GM18508 (cell line): ENCODE measurements around the gene SLC12A9.
A peak's percentile ranks its signal among the peaks of the same experiment; 100 is the strongest.

ENCODE experiments used
- ATAC-seq: cut with Tn5 transposase; IDR thresholded peaks from one replicate; pipeline ENCODE4 v1.9.1; 2021; ENCODE audit warnings: moderate number of reproducible peaks; ENCODE audit not compliant: insufficient read depth, unreplicated experiment

Gene SLC12A9

GRCh38 chr7:100860702-100861615 is 8.4 kb downstream of the SLC12A9 start:
- no peak for ATAC-seq

GRCh38 chr7:100861616-100861985 is 9.1 kb downstream of the SLC12A9 start:
- ATAC-seq, result no peak

DNA sequence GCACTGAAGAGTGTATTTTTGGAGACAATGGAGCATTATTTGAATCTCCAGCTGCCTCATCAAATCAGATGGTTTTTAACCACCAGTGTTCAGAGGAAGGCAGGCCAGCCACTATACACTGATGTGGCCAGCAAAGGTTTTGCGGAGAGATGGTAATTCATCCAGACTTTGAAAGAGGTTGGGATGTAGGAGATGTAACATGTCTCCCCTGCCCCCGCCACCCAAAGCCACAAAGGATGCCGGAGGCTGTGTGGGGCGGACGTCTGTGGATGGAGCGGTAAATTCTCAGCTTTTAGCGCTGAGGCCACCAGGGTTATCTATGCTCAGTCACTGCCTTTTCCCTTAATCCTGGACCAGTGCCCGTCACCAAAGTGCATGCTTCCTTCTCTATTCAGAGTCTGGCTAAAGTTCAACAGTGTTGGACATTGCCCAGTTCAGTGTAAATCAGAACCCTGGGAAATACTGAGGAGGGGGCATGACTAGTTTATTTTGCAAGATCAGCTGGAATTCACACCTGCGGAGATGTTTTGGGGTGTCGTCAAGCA is 11.0 kb downstream of the SLC12A9 start:
- no peak for ATAC-seq

DNA sequence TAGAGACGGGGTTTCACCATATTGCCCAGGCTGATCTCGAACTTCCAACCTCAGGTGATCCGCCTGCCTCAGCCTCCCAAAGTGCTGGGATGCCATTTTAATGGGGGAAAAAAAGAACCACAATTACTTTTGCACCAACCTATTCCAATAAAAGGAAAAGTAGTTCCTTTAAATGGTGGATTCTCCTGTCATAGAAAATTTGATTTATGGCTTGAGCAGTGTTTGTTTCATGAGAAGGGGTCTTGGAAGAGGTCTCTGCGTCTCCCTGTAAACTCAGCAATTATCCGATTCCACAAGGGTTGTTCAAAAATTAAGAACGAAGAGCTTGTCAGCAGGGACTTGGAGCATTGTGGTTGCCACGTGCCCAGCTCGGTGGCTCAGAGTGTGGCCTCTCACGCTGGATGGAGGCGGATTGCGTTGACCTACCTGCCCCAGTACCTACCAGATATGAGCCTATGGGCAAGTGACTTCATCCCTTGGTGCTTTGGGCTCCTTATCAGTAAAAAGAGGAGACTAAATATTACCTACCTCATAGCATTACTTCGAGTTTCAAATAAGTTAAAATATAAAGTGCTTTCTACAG is 11.8 kb downstream of the SLC12A9 start:
- ATAC-seq, result no peak

DNA sequence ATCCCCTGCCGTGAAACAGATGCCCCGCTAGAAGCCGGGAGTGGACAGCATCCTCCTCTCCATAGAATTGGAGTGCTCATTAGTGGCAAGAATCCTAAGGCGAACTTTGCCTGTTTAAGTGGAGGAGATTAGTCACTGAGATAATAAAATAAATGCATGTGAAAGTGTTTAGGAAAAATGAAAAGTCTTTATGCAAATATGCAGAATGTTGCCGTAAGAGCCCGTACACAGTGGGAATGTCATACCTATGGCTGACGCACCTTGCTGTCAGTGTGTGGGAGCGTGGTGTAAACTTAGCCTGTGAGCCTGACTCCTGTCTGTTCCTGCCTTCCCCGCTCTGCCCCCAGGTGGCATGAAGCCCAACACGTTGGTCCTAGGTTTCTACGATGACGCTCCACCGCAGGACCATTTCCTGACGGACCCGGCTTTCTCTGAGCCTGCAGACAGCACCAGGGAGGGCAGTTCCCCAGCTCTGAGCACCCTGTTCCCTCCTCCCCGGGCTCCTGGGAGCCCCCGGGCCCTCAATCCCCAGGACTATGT is 12.9 kb downstream of the SLC12A9 start:
- ATAC-seq, result no peak

GRCh38 chr7:100865938-100866728 is 13.6 kb downstream of the SLC12A9 start:
- ATAC-seq, result no peak

- no peak for ATAC-seq
Observed at GRCh38 chr7:100866729-100867039, 14.2 kb downstream of the SLC12A9 start.

DNA sequence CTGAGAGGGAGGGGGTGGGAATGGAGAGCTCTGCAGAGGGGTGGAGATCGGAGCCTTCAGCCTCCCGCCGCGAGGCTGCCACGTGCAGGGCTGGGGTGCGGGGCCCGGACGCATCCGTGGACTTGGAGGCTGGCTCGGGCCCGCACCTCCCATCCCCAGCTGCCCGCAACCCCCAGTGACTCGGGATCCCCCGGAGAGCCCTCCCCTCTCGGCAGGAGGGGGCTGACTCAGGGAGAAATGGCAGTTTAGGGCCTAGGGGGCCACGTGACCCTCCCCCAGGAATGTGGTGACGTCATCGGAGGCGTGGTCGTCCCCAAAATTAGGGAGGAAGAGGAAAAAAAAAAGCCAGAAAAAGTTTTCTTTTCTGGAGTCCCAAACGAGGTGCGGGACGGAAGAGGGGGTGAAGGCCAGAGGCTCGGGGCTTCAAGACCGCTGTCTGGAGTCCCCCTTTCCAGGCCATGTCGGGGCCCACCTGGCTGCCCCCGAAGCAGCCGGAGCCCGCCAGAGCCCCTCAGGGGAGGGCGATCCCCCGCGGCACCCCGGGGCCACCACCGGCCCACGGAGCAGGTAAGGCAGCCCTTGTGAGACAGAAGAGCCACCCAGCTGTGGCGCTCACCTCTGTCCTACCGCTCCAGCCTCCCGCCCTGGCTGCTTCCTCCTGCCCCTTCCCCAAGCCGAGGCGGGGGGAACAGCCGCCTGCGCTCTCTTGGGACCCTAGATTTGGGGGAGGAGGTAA is 14.7 kb downstream of the SLC12A9 start, which contains the start of gene TRIP6:
TSS of gene TRIP6 (plus strand) at position 348 of the 736 bp plus-strand sequence. CDS start at position 459, 111 bp downstream.
- ATAC-seq, result no peak

GRCh38 chr7:100867776-100868485 is 15.4 kb downstream of the SLC12A9 start:
- no peak for ATAC-seq

DNA sequence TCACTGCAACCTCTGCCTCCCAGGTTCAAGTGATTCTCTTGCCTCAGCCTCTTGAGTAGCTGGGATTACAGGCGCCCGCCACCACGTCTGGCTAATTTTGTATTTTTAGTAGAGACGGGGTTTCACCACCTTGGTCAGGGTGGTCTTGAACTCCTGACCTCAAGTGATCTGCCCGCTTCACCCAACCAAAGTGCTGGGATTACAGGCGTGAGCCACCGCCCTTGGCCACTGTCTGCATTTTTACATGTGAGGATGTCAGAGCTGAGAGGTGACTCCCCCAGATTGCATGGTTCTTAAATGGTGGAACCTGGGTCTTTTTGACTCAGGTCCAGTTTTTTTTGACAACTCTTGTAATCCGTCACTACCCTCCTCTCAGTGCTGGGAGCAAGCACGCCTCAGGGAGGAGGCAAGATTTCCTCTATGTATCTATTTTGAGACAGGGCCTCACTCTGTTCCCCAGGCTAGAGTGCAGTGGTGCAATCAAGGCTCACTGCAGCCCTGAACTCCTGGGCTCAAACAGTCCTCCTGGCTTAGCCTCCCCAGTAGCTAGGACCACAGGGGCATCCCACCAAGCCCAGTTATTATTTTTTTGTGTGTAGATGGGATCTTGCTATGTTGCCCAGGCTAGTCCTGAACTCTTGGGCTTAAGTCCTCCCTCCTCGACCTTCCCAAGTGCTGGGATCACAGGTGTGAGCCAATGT is 21.2 kb downstream of the SLC12A9 start:
- no peak for ATAC-seq

- ATAC-seq, result no peak
Observed at GRCh38 chr7:100874300-100874576, 21.7 kb downstream of the SLC12A9 start.

DNA sequence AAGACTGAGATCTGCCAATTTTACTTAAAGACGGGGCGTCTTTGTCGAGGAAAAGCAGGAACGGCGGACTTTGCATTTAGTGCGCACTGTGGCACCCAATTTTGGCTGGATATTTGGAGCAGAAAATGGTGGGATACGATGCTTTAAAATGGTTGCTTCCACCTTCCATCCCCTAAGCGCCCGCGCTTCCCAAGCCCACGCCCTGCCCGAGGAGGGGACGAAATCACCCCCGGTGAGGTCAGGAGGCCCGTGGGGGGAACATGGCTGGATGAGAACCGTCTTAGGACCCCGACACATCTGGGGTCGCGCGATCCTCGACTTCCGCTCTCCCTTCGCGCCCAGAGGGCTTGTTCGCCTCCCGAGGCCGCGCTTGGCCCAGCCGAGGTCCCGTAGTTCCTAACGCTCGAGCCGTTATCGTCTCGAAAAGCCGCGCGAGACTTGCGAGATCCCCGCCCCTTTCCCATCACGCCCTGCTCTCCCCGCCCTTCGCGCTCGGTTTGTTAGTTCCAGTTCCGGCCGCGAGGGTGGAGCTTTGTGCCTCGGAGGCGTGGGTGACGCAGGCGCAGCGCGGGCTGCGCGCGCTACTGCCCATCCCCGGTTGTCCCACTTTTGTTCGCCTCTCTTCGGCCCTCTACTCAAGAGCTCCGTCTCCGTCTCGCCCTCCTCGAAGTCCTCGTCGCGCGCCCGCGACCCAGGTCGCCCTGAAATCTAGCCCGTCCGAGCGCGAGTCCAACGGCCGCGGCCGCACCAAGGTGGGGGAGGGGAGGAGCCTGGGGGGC is 22.3 kb downstream of the SLC12A9 start, which contains the start of gene SRRT:
TSS of gene SRRT (plus strand) at position 527 of the 779 bp plus-strand sequence. CDS start 488 bp downstream, outside the sequence.
- peak; percentile 54 for ATAC-seq

DNA sequence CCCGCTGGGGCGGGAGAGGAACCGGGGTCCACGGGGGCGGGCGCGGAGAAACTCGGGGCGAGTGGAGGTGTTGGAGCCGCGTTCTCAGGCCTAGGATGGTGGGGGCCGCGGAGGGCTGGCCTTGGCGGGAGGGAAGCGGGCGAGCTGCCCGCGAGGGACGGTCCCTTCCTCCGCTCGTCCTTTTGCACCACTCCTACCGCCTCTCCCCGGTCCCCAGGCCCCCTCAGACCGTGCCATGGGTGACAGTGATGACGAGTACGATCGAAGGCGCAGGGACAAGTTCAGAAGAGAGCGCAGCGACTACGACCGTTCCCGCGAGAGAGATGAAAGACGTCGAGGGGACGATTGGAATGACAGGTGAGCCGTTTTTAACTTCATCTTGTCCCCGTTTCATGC is 22.8 kb downstream of the SLC12A9 start:
- no peak for ATAC-seq

DNA sequence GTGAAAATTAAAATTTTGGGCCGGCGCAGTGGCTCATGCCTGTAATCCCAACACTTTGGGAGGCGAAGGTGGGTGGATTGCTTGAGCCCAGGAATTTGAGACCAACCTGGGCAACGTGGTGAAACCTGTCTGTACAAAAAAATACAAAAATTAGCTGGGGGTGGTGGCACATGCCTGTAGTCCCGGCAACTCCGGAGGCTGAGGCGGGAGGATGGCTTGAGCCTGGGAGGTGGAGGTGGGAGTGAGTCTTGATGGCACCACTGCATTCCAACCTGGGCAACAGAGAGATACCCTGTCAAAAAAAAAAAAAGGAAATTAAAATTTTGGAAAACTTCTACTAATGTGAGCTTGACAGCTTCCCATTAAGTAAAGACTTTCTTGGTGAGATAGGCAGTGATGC is 25.5 kb downstream of the SLC12A9 start:
- ATAC-seq, result no peak

GRCh38 chr7:100878685-100879084 is 26.2 kb downstream of the SLC12A9 start:
- ATAC-seq, result no peak

GRCh38 chr7:100879685-100880261 is 27.3 kb downstream of the SLC12A9 start:
- no peak for ATAC-seq

- ATAC-seq, result no peak
Observed at GRCh38 chr7:100880645-100881044, 28.1 kb downstream of the SLC12A9 start.

DNA sequence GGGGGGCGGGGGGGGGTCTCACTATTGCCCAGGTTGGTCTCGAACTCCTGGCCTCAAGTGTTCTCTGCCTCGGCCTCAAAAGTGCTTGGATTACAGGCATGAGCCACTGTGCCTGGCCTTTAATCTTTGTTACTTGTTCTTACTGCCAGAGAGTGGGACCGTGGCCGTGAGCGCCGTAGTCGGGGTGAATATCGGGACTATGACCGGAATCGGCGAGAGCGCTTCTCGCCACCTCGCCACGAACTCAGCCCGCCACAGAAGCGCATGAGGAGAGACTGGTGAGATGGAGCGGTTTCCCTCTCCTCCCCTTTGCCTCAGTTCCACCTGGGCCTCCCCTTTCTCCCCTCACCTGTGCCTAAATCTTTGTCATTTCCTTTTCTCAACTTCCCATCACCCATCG is 28.6 kb downstream of the SLC12A9 start:
- ATAC-seq, result no peak
